Smooth muscle cell (in vitro differentiated cells): ENCODE results near the gene KLHL42. TPM values are rescaled to one million over a fixed set of nuclear protein-coding genes. Genes with fewer than 3 reads are reported as not detected.

Experiments
- DNase-seq: peaks from one replicate; lab custom pipeline; 2025; ENCODE audit not compliant: unreplicated experiment; lab: John Stamatoyannopoulos, UW
- H2AFZ ChIP-seq: fragments of 200-600 bp; sonication (generic); 2 replicates; pipeline ENCODE4 v1.6.0; 2016; ENCODE audit warnings: antibody characterized with exemption, low read depth, mild to moderate bottlenecking
- H3F3A ChIP-seq: fragments of 200-600 bp; sonication (generic); 2 replicates; pipeline ENCODE4 v1.6.0; 2017; ENCODE audit warnings: antibody characterized with exemption, low read depth
- H3K27ac ChIP-seq: fragments of 200-600 bp; sonication (generic); 2 replicates; pipeline ENCODE4 v1.5.1; 2016; ENCODE audit warnings: low read depth, mild to moderate bottlenecking
- H3K27me3 ChIP-seq: fragments of 200-600 bp; sonication (generic); 2 replicates; pipeline ENCODE4 v1.6.1; 2016; ENCODE audit warnings: low read depth, mild to moderate bottlenecking
- H3K36me3 ChIP-seq: fragments of 200-600 bp; sonication (generic); 2 replicates; pipeline ENCODE4 v1.5.1; 2016; ENCODE audit warnings: low read depth
- H3K4me1 ChIP-seq: fragments of 200-600 bp; sonication (generic); 2 replicates; pipeline ENCODE4 v1.5.1; 2016; ENCODE audit warnings: low read depth
- H3K4me2 ChIP-seq: fragments of 200-600 bp; sonication (generic); 2 replicates; pipeline ENCODE4 v1.6.0; 2016; ENCODE audit warnings: mild to moderate bottlenecking
- H3K4me3 ChIP-seq: fragments of 200-600 bp; sonication (generic); 2 replicates; pipeline ENCODE4 v1.5.1; 2016; ENCODE audit warnings: mild to moderate bottlenecking
- H3K79me2 ChIP-seq: fragments of 200-600 bp; sonication (generic); 2 replicates; pipeline ENCODE4 v1.6.0; 2016; ENCODE audit warnings: low read depth, mild to moderate bottlenecking
- H3K9ac ChIP-seq: fragments of 200-600 bp; sonication (generic); 2 replicates; pipeline ENCODE4 v1.6.0; 2016; ENCODE audit warnings: low read depth
- H3K9me3 ChIP-seq: fragments of 200-600 bp; sonication (generic); replicated peaks from 2 replicates; pipeline ENCODE4 v1.5.1; 2016; ENCODE audit warnings: low read depth
- H4K20me1 ChIP-seq: fragments of 200-600 bp; sonication (generic); 2 replicates; pipeline ENCODE4 v1.6.0; 2016; ENCODE audit warnings: low read depth
- WGBS: methylation state at CpG from one replicate; pipeline ENCODE4 v1.1.7; 2016; ENCODE audit warnings: low lambda C conversion rate; 5-methylcytosine and 5-hydroxymethylcytosine counted together
- polyA plus RNA-seq: library from polyadenylated mRNA; unstranded; fragments of >200 nt; fragmentation: Nextera tagmentation; extraction: Ambion mirVana; gene quantifications from 2 replicates; pipeline ENCODE4 v1.2.1, GENCODE V29; 2016
- total RNA-seq: library from RNA; depleted of rRNA; stranded (reverse); fragments of >200 nt; gene quantifications from 2 replicates; pipeline ENCODE4 v1.2.3, GENCODE V29; 2014
- TF ChIP-seq, protein P1 (sequence below): fragments of 200-600 bp; sonication (generic); IDR thresholded peaks from 2 replicates; pipeline ENCODE4 v1.5.1; 2017; ENCODE audit warnings: borderline replicate concordance, mild to moderate bottlenecking, antibody characterized with exemption; ENCODE audit not compliant: insufficient read depth, poor library complexity, severe bottlenecking

Gene KLHL42
- total and polyA plus RNA-seq, 2 experiments from 2014 or later: 25.6 to 35.4 TPM

GRCh38 chr12:27771481-27772327 lies 8.3 kb upstream of the KLHL42 start:
- no peak for DNase-seq
- H3K9ac ChIP-seq: peak overlapping the region; percentile 16
- 84% methylated on average over 3 of the region's 3 CpGs for WGBS
- peaks cover 4% of the 10 kb centered on the region for H3F3A ChIP-seq
- H3K27me3 ChIP-seq: no peaks in the 10 kb centered on the region
- no peak overlapping the region for H2AFZ ChIP-seq
- no peaks in the 10 kb centered on the region for H3K36me3 ChIP-seq
- H3K4me3 ChIP-seq: no peak overlapping the region
- TF ChIP-seq, protein P1, sequence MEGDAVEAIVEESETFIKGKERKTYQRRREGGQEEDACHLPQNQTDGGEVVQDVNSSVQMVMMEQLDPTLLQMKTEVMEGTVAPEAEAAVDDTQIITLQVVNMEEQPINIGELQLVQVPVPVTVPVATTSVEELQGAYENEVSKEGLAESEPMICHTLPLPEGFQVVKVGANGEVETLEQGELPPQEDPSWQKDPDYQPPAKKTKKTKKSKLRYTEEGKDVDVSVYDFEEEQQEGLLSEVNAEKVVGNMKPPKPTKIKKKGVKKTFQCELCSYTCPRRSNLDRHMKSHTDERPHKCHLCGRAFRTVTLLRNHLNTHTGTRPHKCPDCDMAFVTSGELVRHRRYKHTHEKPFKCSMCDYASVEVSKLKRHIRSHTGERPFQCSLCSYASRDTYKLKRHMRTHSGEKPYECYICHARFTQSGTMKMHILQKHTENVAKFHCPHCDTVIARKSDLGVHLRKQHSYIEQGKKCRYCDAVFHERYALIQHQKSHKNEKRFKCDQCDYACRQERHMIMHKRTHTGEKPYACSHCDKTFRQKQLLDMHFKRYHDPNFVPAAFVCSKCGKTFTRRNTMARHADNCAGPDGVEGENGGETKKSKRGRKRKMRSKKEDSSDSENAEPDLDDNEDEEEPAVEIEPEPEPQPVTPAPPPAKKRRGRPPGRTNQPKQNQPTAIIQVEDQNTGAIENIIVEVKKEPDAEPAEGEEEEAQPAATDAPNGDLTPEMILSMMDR: no peak
- no peaks in the 10 kb centered on the region for H3K79me2 ChIP-seq
- no peaks in the 10 kb centered on the region for H4K20me1 ChIP-seq
- peak overlapping the region; percentile 62 for H3K4me2 ChIP-seq
- H3K4me1 ChIP-seq: peaks cover 5% of the 10 kb centered on the region
- H3K27ac ChIP-seq: peak overlapping the region; percentile 82
- no peaks in the 10 kb centered on the region for H3K9me3 ChIP-seq

DNA sequence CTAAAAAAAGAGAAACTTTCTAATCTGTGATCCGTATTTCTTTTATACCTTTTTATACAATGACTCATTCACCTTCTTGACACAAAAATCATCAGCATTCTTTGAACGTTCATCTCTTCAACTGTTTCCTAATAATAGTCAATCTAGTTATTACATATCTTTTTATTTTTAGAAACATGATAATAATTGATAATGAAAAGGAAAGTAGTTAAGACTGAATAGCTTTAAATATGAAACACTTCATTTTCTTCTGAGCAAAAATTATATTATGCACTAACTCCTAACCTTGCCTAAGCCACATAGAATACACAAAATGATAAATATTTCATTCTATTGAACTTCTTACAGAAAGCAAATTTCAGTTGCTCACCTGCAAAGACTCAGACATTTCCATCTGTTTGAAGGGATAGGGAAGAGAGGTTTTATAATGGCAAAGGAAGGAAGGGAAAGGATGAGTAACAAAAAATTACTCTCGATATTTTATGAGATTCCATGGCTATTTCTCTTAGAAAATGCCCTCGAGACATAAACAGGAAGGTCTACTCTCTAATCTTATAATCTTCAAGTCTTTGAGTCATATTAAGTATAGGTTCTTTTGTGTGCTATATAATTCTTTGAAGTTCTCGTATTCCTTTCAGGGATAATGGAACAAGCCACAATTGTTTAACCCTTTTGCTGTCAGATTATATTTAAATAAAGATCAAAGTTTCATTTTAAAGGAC lies 7.5 kb upstream of the KLHL42 start:
- Histone ChIP-seq H3K4me1 (peaks cover 5% of the 10 kb centered on the region), H3K79me2 (no peaks in the 10 kb centered on the region), H2AFZ (no peak overlapping the region), H3K27me3 (no peaks in the 10 kb centered on the region), H3K4me2 (peak overlapping the region; percentile 62), H3K9me3 (no peaks in the 10 kb centered on the region), H4K20me1 (no peaks in the 10 kb centered on the region), H3K4me3 (no peak overlapping the region), H3K27ac (peak overlapping the region; percentile 82), H3F3A (peaks cover 4% of the 10 kb centered on the region), H3K9ac (peak overlapping the region; percentile 16), H3K36me3 (no peaks in the 10 kb centered on the region)
- TF ChIP-seq, protein P1: no peak
- 24% methylated on average over 5 of the region's 5 CpGs for WGBS
- no peak for DNase-seq

GRCh38 chr12:27777141-27777540 lies 2.9 kb upstream of the KLHL42 start:
- Histone ChIP-seq H2AFZ (no peak overlapping the region), H4K20me1 (no peaks in the 10 kb centered on the region), H3K4me1 (peaks cover 21% of the 10 kb centered on the region), H3F3A (peaks cover 24% of the 10 kb centered on the region), H3K27ac (no peak overlapping the region), H3K79me2 (peaks cover 28% of the 10 kb centered on the region), H3K4me3 (no peak overlapping the region), H3K4me2 (no peak overlapping the region), H3K9me3 (no peaks in the 10 kb centered on the region), H3K9ac (no peak overlapping the region), H3K27me3 (no peaks in the 10 kb centered on the region), H3K36me3 (no peaks in the 10 kb centered on the region)
- DNase-seq: no peak
- TF ChIP-seq, protein P1: no peak
- WGBS: 88% methylated on average over 5 of the region's 5 CpGs
